Stomach (tissue), 4 donors: Measurements from ENCODE around the gene CATSPER3.

Experiments used
- CTCF ChIP-seq, 7 experiments: fragments of 450-650 bp in 4 of 7; fragments of 200-600 bp in 3 of 7; sonication (generic) in 3 of 7; IDR thresholded peaks; one replicate each; pipeline ENCODE4 v1.5.1; 2016 to 2019; ENCODE audit warnings: antibody characterized with exemption in 7 of 7, control low read depth in 2 of 7, mild to moderate bottlenecking in 1 of 7
- POLR2A ChIP-seq, 4 donors: fragments of 450-650 bp; IDR thresholded peaks; one replicate each; pipeline ENCODE4 v1.6.1; 2016; ENCODE audit warnings: antibody characterized with exemption in 4 of 4, control low read depth in 2 of 4, mild to moderate bottlenecking in 1 of 4, moderate library complexity in 1 of 4

- TF ChIP-seq CTCF (IDR thresholded peaks at IDR 0.05) = no peak
- TF ChIP-seq POLR2A (IDR thresholded peaks at IDR 0.05) = no peak
These were observed 70.0 kb downstream of the CATSPER3 start for GRCh38 chr5:135037519-135038204.
